Neuronal stem cell (in vitro differentiated cells): ENCODE results near the gene PDF.

Experiments
- DNase-seq: peaks from one replicate; pipeline ENCODE4 v3.0.0-alpha.2; 2013; ENCODE audit warnings: low spot score
- H2AFZ ChIP-seq: one replicate; pipeline ENCODE4 v1.6.1; 2013; ENCODE audit warnings: mild to moderate bottlenecking, low read length, inconsistent platforms
- H2AK5ac ChIP-seq: 2 replicates; pipeline ENCODE4 v1.6.1; 2013; ENCODE audit warnings: low read depth, mild to moderate bottlenecking, inconsistent platforms, low read length, moderate library complexity, mixed read lengths
- H2BK120ac ChIP-seq: 2 replicates; pipeline ENCODE4 v1.6.1; 2013; ENCODE audit warnings: low read depth, mild to moderate bottlenecking, inconsistent platforms, low read length, moderate library complexity, mixed read lengths
- H2BK12ac ChIP-seq: one replicate; pipeline ENCODE4 v1.6.1; 2013; ENCODE audit warnings: low read length, inconsistent platforms
- H2BK15ac ChIP-seq: 2 replicates; pipeline ENCODE4 v1.6.1; 2013; ENCODE audit warnings: mild to moderate bottlenecking, low read length, inconsistent platforms, mixed read lengths
- H2BK5ac ChIP-seq: one replicate; pipeline ENCODE4 v1.6.1; 2013; ENCODE audit warnings: inconsistent platforms, mild to moderate bottlenecking, low read length, moderate library complexity
- H3K14ac ChIP-seq: one replicate; pipeline ENCODE4 v1.6.1; 2013; ENCODE audit warnings: low read length, inconsistent platforms
- H3K18ac ChIP-seq: 2 replicates; pipeline ENCODE4 v1.6.1; 2013; ENCODE audit warnings: low read length, inconsistent platforms
- H3K23ac ChIP-seq: 2 replicates; pipeline ENCODE4 v1.6.1; 2013; ENCODE audit warnings: low read depth, mild to moderate bottlenecking, mixed read lengths, low read length, inconsistent platforms; ENCODE audit not compliant: poor library complexity
- H3K27ac ChIP-seq: replicated peaks from 3 replicates; pipeline ENCODE4 v1.5.1; 2013; ENCODE audit warnings: low read length, inconsistent platforms
- H3K27me3 ChIP-seq, 3 experiments: 2 replicates each; pipeline ENCODE4 v1.6.1; 2013; ENCODE audit warnings: low read length in 3 of 3, mild to moderate bottlenecking in 2 of 3, inconsistent platforms in 1 of 3, low read depth in 1 of 3, mixed read lengths in 1 of 3, moderate library complexity in 1 of 3; ENCODE audit not compliant: control insufficient read depth in 3 of 3, insufficient read depth in 3 of 3
- H3K36me3 ChIP-seq, 2 donors: replicated peaks in 1 of 2; 2 replicates each; pipeline ENCODE4 v1.6.1; 2013; ENCODE audit warnings: low read length in 2 of 2; ENCODE audit not compliant: control insufficient read depth in 2 of 2, insufficient read depth in 2 of 2
- H3K4ac ChIP-seq: 2 replicates; pipeline ENCODE4 v1.6.1; 2013; ENCODE audit warnings: inconsistent platforms, mild to moderate bottlenecking, low read length, moderate library complexity
- H3K4me1 ChIP-seq, 2 donors: 1 replicate in 1 of 2; 2 replicates in 1 of 2; pipeline ENCODE4 v1.6.1; 2013; ENCODE audit warnings: low read length in 2 of 2, low read depth in 1 of 2; ENCODE audit not compliant: control insufficient read depth in 2 of 2, insufficient read depth in 1 of 2
- H3K4me2 ChIP-seq: one replicate; pipeline ENCODE4 v1.6.1; 2013; ENCODE audit warnings: mild to moderate bottlenecking, low read length, inconsistent platforms; ENCODE audit not compliant: insufficient read depth, poor library complexity, severe bottlenecking
- H3K4me3 ChIP-seq, 2 donors: 2 replicates each; pipeline ENCODE4 v1.5.1; 2013; ENCODE audit warnings: low read length in 2 of 2, mild to moderate bottlenecking in 2 of 2, inconsistent platforms in 1 of 2, moderate library complexity in 1 of 2
- H3K79me1 ChIP-seq: one replicate; pipeline ENCODE4 v1.6.1; 2013; ENCODE audit warnings: low read depth, mild to moderate bottlenecking, inconsistent platforms, low read length, moderate library complexity
- H3K9ac ChIP-seq: one replicate; pipeline ENCODE4 v1.6.1; 2013; ENCODE audit warnings: mild to moderate bottlenecking, low read depth, low read length, inconsistent platforms; ENCODE audit not compliant: poor library complexity
- H3K9me3 ChIP-seq, 2 donors: replicated peaks in 1 of 2; 2 replicates each; pipeline versions ENCODE3 to v1.6.1; 2013; ENCODE audit warnings: low read length in 2 of 2, mild to moderate bottlenecking in 2 of 2, inconsistent platforms in 1 of 2, low read depth in 1 of 2, mixed read lengths in 1 of 2, moderate library complexity in 1 of 2; ENCODE audit not compliant: control insufficient read depth in 2 of 2, insufficient read depth in 1 of 2
- H4K8ac ChIP-seq: one replicate; pipeline ENCODE4 v1.6.1; 2013; ENCODE audit warnings: low read depth, mild to moderate bottlenecking, inconsistent platforms, low read length, moderate library complexity
- H4K91ac ChIP-seq: one replicate; pipeline ENCODE4 v1.6.1; 2013; ENCODE audit warnings: low read length, low read depth, mild to moderate bottlenecking, inconsistent platforms; ENCODE audit not compliant: poor library complexity
- WGBS, 2 donors: extraction: QIAGEN DNeasy Blood & Tissue Kit; methylation state at CpG; one replicate each; pipeline ENCODE4 v1.1.7; 2013; ENCODE audit warnings: missing lambda C conversion rate in 2 of 2, mixed read lengths in 1 of 2; ENCODE audit not compliant: insufficient read length in 2 of 2, insufficient replicate concordance in 1 of 2; ENCODE audit errors: extremely low coverage in 2 of 2; 5-methylcytosine and 5-hydroxymethylcytosine counted together

PDF gene

GRCh38 chr16:69313469-69313868 lies 16.9 kb downstream of the PDF start:
- no peak overlapping the region for H2BK120ac ChIP-seq
- H2BK15ac ChIP-seq: no peak overlapping the region
- H3K4me1 ChIP-seq: peaks cover 2 to 4% of the 10 kb centered on the region in 2 donors
- DNase-seq: no peak
- no peak overlapping the region for H2BK5ac ChIP-seq
- no peak overlapping the region for H3K23ac ChIP-seq
- H3K27ac ChIP-seq: no peak overlapping the region
- H3K4me2 ChIP-seq: no peak overlapping the region
- H4K91ac ChIP-seq: no peak overlapping the region
- H2BK12ac ChIP-seq: no peak overlapping the region
- no peak overlapping the region for H3K4ac ChIP-seq
- H3K9ac ChIP-seq: no peak overlapping the region
- H4K8ac ChIP-seq: no peak overlapping the region
- H3K9me3 ChIP-seq: no peaks in the 10 kb centered on the region
- peaks cover 21% of the 10 kb centered on the region for H3K79me1 ChIP-seq
- H3K14ac ChIP-seq: no peak overlapping the region
- H3K36me3 ChIP-seq: peaks cover 33 to 54% of the 10 kb centered on the region in 2 donors
- no CpG with 5 or more reads among the region's 5 CpGs for WGBS, 2 donors
- no peaks in the 10 kb centered on the region for H3K27me3 ChIP-seq
- no peak overlapping the region for H2AFZ ChIP-seq
- H3K4me3 ChIP-seq: no peak overlapping the region
- no peak overlapping the region for H2AK5ac ChIP-seq
- H3K18ac ChIP-seq: no peak overlapping the region

DNA sequence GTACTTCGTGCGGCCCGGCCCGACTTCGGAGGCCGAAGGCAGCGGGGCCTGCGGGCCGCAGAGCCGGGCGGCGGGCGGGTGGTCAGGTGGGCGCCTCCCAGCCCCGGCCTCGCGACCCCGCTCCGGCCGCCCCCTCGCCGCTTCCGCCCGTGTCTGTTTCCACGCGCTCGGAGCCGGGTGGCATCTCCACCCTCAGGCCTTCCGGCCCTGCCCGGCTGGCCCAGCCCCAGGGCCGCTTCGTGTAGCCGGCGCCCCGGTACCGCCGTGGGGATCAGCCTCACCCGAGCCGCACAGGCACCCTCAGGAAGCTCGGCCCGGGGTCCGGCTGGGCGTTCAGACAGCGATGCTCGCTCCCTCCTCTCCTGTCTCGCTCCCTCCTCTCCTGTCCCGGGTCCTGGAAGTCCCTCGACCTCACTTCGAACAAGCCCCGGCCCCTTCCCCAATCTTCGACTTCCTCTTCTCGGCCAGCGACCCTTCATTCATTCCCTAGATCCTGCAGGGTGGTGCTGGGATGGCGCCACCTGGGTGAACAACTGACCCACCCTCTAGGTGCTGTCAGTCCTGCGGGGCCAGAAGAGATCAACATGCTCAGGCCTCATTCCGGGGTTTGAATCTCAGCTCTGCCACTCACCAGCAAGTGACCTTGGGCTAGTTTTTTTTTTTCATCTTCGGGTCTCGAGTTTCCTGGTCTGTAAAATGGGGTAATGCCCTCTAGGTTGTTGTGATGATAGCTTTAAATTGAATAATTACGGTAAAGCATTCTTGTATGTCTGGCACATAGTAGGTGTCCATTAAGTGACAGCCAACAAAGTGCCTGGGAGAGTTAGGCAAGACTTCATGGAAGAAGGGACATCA lies 18.6 kb downstream of the PDF start:
- Histone ChIP-seq H3K79me1 (peaks cover 21% of the 10 kb centered on the region), H2BK5ac (peak overlapping the region; percentile 90), H2AFZ (peak overlapping the region; percentile 96), H3K18ac (peak overlapping the region; percentile 98), H4K91ac (no peak overlapping the region), H3K4me3 (peak overlapping the region; percentile 86 to 97), H3K27me3 (no peaks in the 10 kb centered on the region), H3K4me1 (peaks cover 2 to 4% of the 10 kb centered on the region in 2 donors), H2BK15ac (no peak overlapping the region), H2AK5ac (peak overlapping the region; percentile 56), H2BK12ac (no peak overlapping the region), H3K4ac (no peak overlapping the region), H4K8ac (no peak overlapping the region), H3K4me2 (peak overlapping the region; percentile 86), H3K27ac (peak overlapping the region; percentile 35), H3K14ac (peak overlapping the region; percentile 82), H3K36me3 (peaks cover 24 to 39% of the 10 kb centered on the region in 2 donors), H2BK120ac (no peak overlapping the region), H3K9me3 (no peaks in the 10 kb centered on the region), H3K9ac (peak overlapping the region; percentile 95), H3K23ac (peak overlapping the region; percentile 93)
- WGBS, 2 donors: no CpG with 5 or more reads among the region's 59 CpGs
- DNase-seq: peak; percentile 27

DNA sequence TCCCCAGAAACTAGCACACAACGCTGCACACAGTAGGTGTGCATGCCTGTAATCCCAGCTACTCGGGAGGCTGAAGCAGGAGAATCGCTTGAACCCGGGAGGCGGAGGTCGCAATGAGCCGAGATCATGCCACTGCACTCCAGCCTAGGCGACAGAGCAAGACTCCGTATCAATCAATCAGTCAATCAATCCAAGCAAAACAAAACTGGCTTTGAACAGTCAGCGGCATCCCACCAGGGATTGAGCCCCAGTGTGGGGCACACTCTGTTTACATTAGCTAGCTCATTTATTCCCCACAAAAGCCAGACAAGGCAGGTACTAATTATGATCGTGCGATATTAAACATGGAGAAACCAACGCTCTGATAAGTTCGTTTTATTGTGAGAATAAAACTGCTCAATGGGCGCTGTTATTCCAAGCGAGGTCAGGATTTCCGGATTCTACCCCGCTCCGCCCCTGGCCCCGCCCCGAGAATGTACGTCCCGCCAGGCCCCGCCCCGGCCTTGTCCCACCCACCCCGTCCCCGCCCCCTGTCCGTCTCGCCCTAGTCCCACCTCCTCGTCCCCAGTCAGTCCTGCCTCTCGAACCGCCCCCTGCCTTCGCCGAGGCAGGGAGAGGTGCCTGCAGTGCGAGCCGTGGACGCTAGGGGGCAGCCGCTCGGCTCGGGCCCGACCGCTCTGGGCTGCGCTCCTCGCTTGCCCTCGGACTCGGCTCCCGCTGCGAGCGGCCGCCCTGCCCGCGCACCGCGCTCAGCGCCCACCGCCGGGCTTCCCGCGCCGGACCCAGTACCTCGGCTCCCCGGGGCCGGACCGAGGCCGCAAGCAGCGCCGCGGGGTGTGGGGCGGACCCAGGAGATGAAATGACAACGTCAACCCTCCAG lies 19.5 kb downstream of the PDF start, which contains the start of gene VPS4A:
VPS4A (plus strand) TSS at position 698 of the 880 bp plus-strand sequence; CDS start at position 860, 162 bp downstream.
- H3K4me3 ChIP-seq: peak within 1 kb of the TSS; percentile 86 to 97
- peak within 1 kb of the TSS; percentile 82 for H3K14ac ChIP-seq
- peaks cover 16 to 32% of the 10 kb centered on the region in 2 donors for H3K36me3 ChIP-seq
- H2BK12ac ChIP-seq: no peak within 1 kb of the TSS
- H2BK5ac ChIP-seq: peak within 1 kb of the TSS; percentile 90
- H4K91ac ChIP-seq: no peak within 1 kb of the TSS
- peak within 1 kb of the TSS; percentile 95 for H3K9ac ChIP-seq
- H3K4ac ChIP-seq: no peak within 1 kb of the TSS
- DNase-seq: peak; percentile 96
- no CpG with 5 or more reads among the region's 70 CpGs for WGBS, 2 donors
- H3K23ac ChIP-seq: peak within 1 kb of the TSS; percentile 93
- peak within 1 kb of the TSS; percentile 86 for H3K4me2 ChIP-seq
- H3K18ac ChIP-seq: peak within 1 kb of the TSS; percentile 98
- peak within 1 kb of the TSS; percentile 56 for H2AK5ac ChIP-seq
- peak within 1 kb of the TSS; percentile 35 for H3K27ac ChIP-seq
- H4K8ac ChIP-seq: no peak within 1 kb of the TSS
- peak within 1 kb of the TSS; percentile 96 for H2AFZ ChIP-seq
- no peak within 1 kb of the TSS for H2BK120ac ChIP-seq
- H2BK15ac ChIP-seq: no peak within 1 kb of the TSS
- no peaks in the 10 kb centered on the region for H3K27me3 ChIP-seq
- peaks cover 2 to 4% of the 10 kb centered on the region in 2 donors for H3K4me1 ChIP-seq
- peaks cover 14% of the 10 kb centered on the region for H3K79me1 ChIP-seq
- H3K9me3 ChIP-seq: no peaks in the 10 kb centered on the region
